A549 (cell line): Measurements from ENCODE around the gene LRRC4C. TPM values are rescaled to one million over a fixed set of nuclear protein-coding genes. Genes with fewer than 3 reads are reported as not detected.

ENCODE experiments used
- ATAC-seq, 2 experiments: fragments of 200-7000 bp in 1 of 2; fragments of >200 bp in 1 of 2; cut with Nextera tagmentation in 1 of 2; cut with Tn5 transposase in 1 of 2; 3 replicates each; pipeline versions ENCODE4 v1.8.0 to v1.9.1; 2018 to 2020; ENCODE audit warnings: mild to moderate bottlenecking in 1 of 2, moderate library complexity in 1 of 2
- CTCF ChIA-PET: fragments of 300-600 bp; sonication (Branson Sonifier 250); formaldehyde crosslinking; extraction: SDS; loops from one replicate; lab custom pipeline; 2021; ENCODE audit warnings: antibody characterized with exemption, inconsistent platforms; lab: Yijun Ruan, JAX
- POLR2A ChIA-PET: fragments of 350-600 bp; formaldehyde crosslinking; extraction: SDS; loops from one replicate; lab custom pipeline; 2021; ENCODE audit warnings: antibody characterized with exemption, inconsistent platforms; lab: Yijun Ruan, JAX
- DNase-seq, 2 experiments: peaks; one replicate each; pipeline versions ENCODE4 v3.0.0 to v3.0.0-alpha.2; 2011 to 2016; ENCODE audit warnings: low read depth in 1 of 2, low spot score in 1 of 2
- FAIRE-seq: peaks from 2 replicates; lab custom pipeline; 2011; peaks lifted over from hg19 to GRCh38; lab: Jason Lieb, UNC
- H3K27ac ChIP-seq, 2 experiments: fragments of >200 bp; sonication (Bioruptor Twin); formaldehyde crosslinking; 3 replicates each; pipeline ENCODE4 v1.5.1; 2016 to 2017
- H3K4me1 ChIP-seq: fragments of >200 bp; sonication (Bioruptor Twin); formaldehyde crosslinking; 3 replicates; pipeline ENCODE4 v1.6.1; 2016
- H3K4me2 ChIP-seq: fragments of >200 bp; sonication (Bioruptor Twin); formaldehyde crosslinking; 3 replicates; pipeline ENCODE4 v1.6.1; 2016
- H3K4me3 ChIP-seq: fragments of >200 bp; sonication (Bioruptor Twin); formaldehyde crosslinking; 3 replicates; pipeline ENCODE4 v1.5.1; 2016
- H3K9me3 ChIP-seq: fragments of >200 bp; sonication (Bioruptor Twin); formaldehyde crosslinking; 3 replicates; pipeline ENCODE4 v1.6.1; 2016
- BHLHE40 ChIP-seq: IDR thresholded peaks from 2 replicates; pipeline ENCODE4 v1.6.1; 2012; ENCODE audit warnings: low read depth, low read length, inconsistent platforms
- CEBPB ChIP-seq, 2 experiments: fragments of >200 bp in 1 of 2; sonication (Bioruptor Twin) in 1 of 2; formaldehyde crosslinking in 1 of 2; IDR thresholded peaks; 2 replicates each; pipeline ENCODE4 v1.6.1; 2012 to 2016
- CTCF ChIP-seq: fragments of >200 bp; sonication (Bioruptor Twin); formaldehyde crosslinking; IDR thresholded peaks from 3 replicates; pipeline ENCODE4 v1.5.1; 2016
- E2F6 ChIP-seq: IDR thresholded peaks from 2 replicates; pipeline ENCODE4 v1.6.1; 2012; ENCODE audit warnings: low read depth, borderline replicate concordance
- EHF ChIP-seq: fragments of 250-450 bp; sonication (Bioruptor Pico); IDR thresholded peaks from 2 replicates; pipeline ENCODE4 v1.5.0; 2020; ENCODE audit warnings: mild to moderate bottlenecking
- EHMT2 ChIP-seq: fragments of 200-600 bp; sonication (generic); IDR thresholded peaks from 2 replicates; pipeline ENCODE4 v1.6.1; 2016; ENCODE audit warnings: antibody characterized with exemption, low read depth, mild to moderate bottlenecking, moderate library complexity
- FOSB ChIP-seq: fragments of 250-450 bp; sonication (Bioruptor Pico); IDR thresholded peaks from 2 replicates; pipeline ENCODE4 v1.5.0; 2020; ENCODE audit warnings: mild to moderate bottlenecking, moderate library complexity
- FOXS1 ChIP-seq: fragments of 250-450 bp; sonication (Bioruptor Pico); IDR thresholded peaks from 2 replicates; pipeline ENCODE4 v1.5.0; 2020; ENCODE audit warnings: mild to moderate bottlenecking, moderate library complexity
- HES2 ChIP-seq: fragments of >200 bp; sonication (Bioruptor Twin); formaldehyde crosslinking; IDR thresholded peaks from 2 replicates; pipeline ENCODE4 v1.6.1; 2016
- HEYL ChIP-seq: fragments of 250-450 bp; sonication (Bioruptor Pico); IDR thresholded peaks from 2 replicates; pipeline ENCODE4 v1.8.0; 2021; ENCODE audit warnings: mild to moderate bottlenecking, moderate library complexity
- JUNB ChIP-seq: fragments of >200 bp; sonication (Bioruptor Twin); formaldehyde crosslinking; IDR thresholded peaks from 2 replicates; pipeline ENCODE4 v1.6.1; 2016
- KDM5A ChIP-seq: fragments of 200-600 bp; sonication (generic); IDR thresholded peaks from 2 replicates; pipeline ENCODE4 v1.6.1; 2016; ENCODE audit warnings: antibody characterized with exemption, mild to moderate bottlenecking
- MAFK ChIP-seq: fragments of 450-650 bp; IDR thresholded peaks from 2 replicates; pipeline ENCODE4 v1.6.1; 2014; ENCODE audit not compliant: partially characterized antibody
- NFE2L2 ChIP-seq: fragments of 150-350 bp; conservative IDR thresholded peaks from 2 replicates; pipeline ENCODE4 v1.6.1; 2014; ENCODE audit warnings: low read length
- PBX3 ChIP-seq: IDR thresholded peaks from 2 replicates; pipeline ENCODE4 v1.6.1; 2012
- POLR2A ChIP-seq: IDR thresholded peaks from 2 replicates; pipeline ENCODE4 v1.6.1; 2012; ENCODE audit warnings: mild to moderate bottlenecking, low read length
- RCOR1 ChIP-seq: fragments of 150-350 bp; IDR thresholded peaks from 2 replicates; pipeline ENCODE4 v1.6.1; 2014; ENCODE audit warnings: antibody characterized with exemption, low read length, low read depth
- SMC3 ChIP-seq: fragments of >200 bp; sonication (Bioruptor Twin); formaldehyde crosslinking; IDR thresholded peaks from 3 replicates; pipeline ENCODE4 v1.6.1; 2018; ENCODE audit warnings: inconsistent platforms
- SREBF2 ChIP-seq: fragments of 450-650 bp; IDR thresholded peaks from 2 replicates; pipeline ENCODE4 v1.6.1; 2014; ENCODE audit warnings: mild to moderate bottlenecking, moderate library complexity
- TFCP2L1 ChIP-seq: fragments of 250-450 bp; sonication (Bioruptor Pico); IDR thresholded peaks from 2 replicates; pipeline ENCODE4 v1.5.0; 2021; ENCODE audit warnings: mild to moderate bottlenecking
- TP53 ChIP-seq: fragments of 250-450 bp; sonication (Bioruptor Pico); IDR thresholded peaks from 2 replicates; pipeline ENCODE4 v1.5.0; 2021; ENCODE audit warnings: mild to moderate bottlenecking, moderate library complexity
- USF2 ChIP-seq: fragments of 450-650 bp; IDR thresholded peaks from 2 replicates; pipeline ENCODE4 v1.6.1; 2014; ENCODE audit warnings: antibody characterized with exemption
- WGBS: methylation state at CpG from one replicate; pipeline ENCODE4 v1.1.6; 2017; ENCODE audit errors: missing lambda C conversion rate; 5-methylcytosine and 5-hydroxymethylcytosine counted together
- polyA plus RNA-seq, 4 experiments: library from polyadenylated mRNA; depleted of rRNA in 3 of 4; stranded (reverse); fragments of >200 nt; fragmentation: RNase III in 1 of 4; extraction: RNeasy Plus Mini Kit Qiagen cat#74134 plus additional on column Dnase treatment in 1 of 4; gene quantifications; 2 replicates in 3 of 4; 3 replicates in 1 of 4; pipeline ENCODE4 v1.2.3, GENCODE V29; 2011 to 2017

Gene LRRC4C
- polyA plus RNA-seq, 2 of the 4 experiments (the other 2 are of a cell fraction) = not detected

- DNase-seq = no peak
- no peak for TF ChIP-seq TFCP2L1 (CRISPR knock-in tag)
- no peak for TF ChIP-seq CTCF
- TF ChIP-seq RCOR1 = no peak
- TF ChIP-seq HES2 = no peak
- TF ChIP-seq JUNB = no peak
- no peak for TF ChIP-seq NFE2L2
- no peak for TF ChIP-seq FOXS1 (CRISPR knock-in tag)
- no peak for TF ChIP-seq EHF (CRISPR knock-in tag)
- no peak for TF ChIP-seq E2F6
- TF ChIP-seq CEBPB (IDR thresholded peaks at IDR 0.05) = no peak
- no peak for TF ChIP-seq POLR2A
- no peak for TF ChIP-seq SMC3
- TF ChIP-seq BHLHE40 = no peak
- no peak for TF ChIP-seq PBX3
- TF ChIP-seq KDM5A = no peak
- no peak for TF ChIP-seq USF2
- TF ChIP-seq EHMT2 = no peak
- TF ChIP-seq MAFK = no peak
- no peak for TF ChIP-seq FOSB (CRISPR knock-in tag)
- TF ChIP-seq HEYL = no peak
- 0% methylated on average over 4 of the region's 4 CpGs for WGBS
- Histone ChIP-seq H3K27ac (no peak overlapping the region), H3K4me2 (no peak overlapping the region), H3K4me3 (no peak overlapping the region), H3K9me3 (no peaks in the 10 kb centered on the region), H3K4me1 (no peaks in the 10 kb centered on the region)
- no peak for FAIRE-seq
- ATAC-seq = no peak
- ChIA-PET CTCF (no interaction called here), POLR2A (no interaction called here)
Measured at GRCh38 chr11:40713083-40713482, 746.4 kb downstream of the LRRC4C start.

GRCh38 chr11:40701027-40701426, 758.4 kb downstream of the LRRC4C start:
- WGBS = 9% methylated on average over 2 of the region's 2 CpGs
- Histone ChIP-seq H3K4me2 (no peak overlapping the region), H3K4me1 (no peaks in the 10 kb centered on the region), H3K9me3 (no peaks in the 10 kb centered on the region), H3K27ac (no peak overlapping the region), H3K4me3 (no peak overlapping the region)
- no peak for TF ChIP-seq USF2
- no peak for TF ChIP-seq TP53 (CRISPR knock-in tag)
- TF ChIP-seq SREBF2 = no peak
- no peak for DNase-seq
- POLR2A ChIA-PET = no interaction called here
- CTCF ChIA-PET = no interaction called here
- ATAC-seq = no peak
- FAIRE-seq = no peak
